K562 (cell line): ENCODE results near the gene DHPS. TPM values are rescaled to one million over a fixed set of nuclear protein-coding genes. Genes with fewer than 3 reads are reported as not detected.
A peak's percentile ranks its signal among the peaks of the same experiment; 100 is the strongest.

ENCODE experiments used
- ELF4 ChIP-seq: fragments of 450-650 bp; formaldehyde crosslinking; IDR thresholded peaks from 2 replicates; pipeline ENCODE4 v1.4.0; 2022; ENCODE audit warnings: missing genetic modification characterization
- IRF2 ChIP-seq: sonication (generic); formaldehyde crosslinking; IDR thresholded peaks from 2 replicates; pipeline ENCODE4 v1.8.1; 2022; ENCODE audit warnings: mild to moderate bottlenecking, missing genetic modification reagents
- KLF1 ChIP-seq: fragments of 450-650 bp; IDR thresholded peaks from 2 replicates; pipeline ENCODE4 v1.6.1; 2016; ENCODE audit warnings: missing genetic modification characterization, missing compliant biosample characterization
- SLC30A9 ChIP-seq: fragments of 250-450 bp; sonication (Bioruptor Pico); IDR thresholded peaks from 2 replicates; pipeline ENCODE4 v1.8.0; 2022; ENCODE audit warnings: mild to moderate bottlenecking, moderate library complexity
- STAG1 ChIP-seq: sonication (generic); formaldehyde crosslinking; IDR thresholded peaks from 2 replicates; pipeline ENCODE4 v1.5.0; 2020; ENCODE audit warnings: missing genetic modification reagents, borderline replicate concordance
- TCF3 ChIP-seq: sonication (generic); formaldehyde crosslinking; IDR thresholded peaks from 2 replicates; pipeline ENCODE4 v1.4.0; 2020; ENCODE audit warnings: mild to moderate bottlenecking, missing genetic modification reagents
- ZFP1 ChIP-seq: fragments of 450-650 bp; formaldehyde crosslinking; IDR thresholded peaks from 2 replicates; pipeline ENCODE4 v1.4.0; 2020; ENCODE audit warnings: mild to moderate bottlenecking, mixed read lengths
- ZNF77 ChIP-seq: fragments of 250-450 bp; sonication (Bioruptor Pico); IDR thresholded peaks from 2 replicates; pipeline ENCODE4 v1.5.0; 2020
- polyA plus RNA-seq, 8 experiments: library from polyadenylated mRNA; depleted of rRNA in 4 of 8; stranded (reverse) in 5 of 8; unstranded in 3 of 8; fragments of >200 nt; fragmentation: Nextera tagmentation in 2 of 8; fragmentation: Illumina TruSeq in 1 of 8; extraction: Ambion mirVana in 2 of 8; extraction: Trizol in 1 of 8; gene quantifications; 2 replicates each; pipeline versions ENCODE4 v1.2.1 to v1.2.3, GENCODE V29; 2011 to 2014; ENCODE audit warnings: inconsistent platforms in 1 of 8, missing spikeins in 1 of 8
- total RNA-seq, 7 experiments: library from RNA; depleted of rRNA in 6 of 7; stranded (reverse); fragments of >200 nt in 6 of 7; fragmentation: Illumina TruSeq in 2 of 7; extraction: Trizol in 2 of 7; gene quantifications; 2 replicates each; pipeline versions ENCODE4 v1.2.1 to v1.2.3, GENCODE V29; 2011 to 2021; ENCODE audit warnings: low replicate concordance in 1 of 7
- TF ChIP-seq, protein P1 (sequence below): sonication (generic); formaldehyde crosslinking; IDR thresholded peaks from 2 replicates; pipeline ENCODE4 v1.8.0; 2022; ENCODE audit warnings: mild to moderate bottlenecking, missing genetic modification reagents
- TF ChIP-seq, protein P2 (sequence below): fragments of 200-400 bp; formaldehyde crosslinking; IDR thresholded peaks from 2 replicates; pipeline ENCODE4 v1.6.1; 2017; ENCODE audit warnings: mild to moderate bottlenecking, low read depth, low read length, moderate library complexity
- TF ChIP-seq, protein P3 (sequence below): fragments of 450-650 bp; formaldehyde crosslinking; IDR thresholded peaks from 2 replicates; pipeline ENCODE4 v1.4.0; 2020; ENCODE audit warnings: mild to moderate bottlenecking, moderate library complexity
- TF ChIP-seq, protein P4 (sequence below): fragments of 250-450 bp; sonication (Bioruptor Pico); IDR thresholded peaks from 2 replicates; pipeline ENCODE4 v1.4.0; 2020; ENCODE audit warnings: mild to moderate bottlenecking, moderate library complexity, borderline replicate concordance

DHPS gene
- total and polyA plus RNA-seq, 9 of the 15 experiments (the other 6 are each of a cell fraction or from before 2014, with no cell fraction given): 47.1 to 110 (median 79.9) TPM

DNA sequence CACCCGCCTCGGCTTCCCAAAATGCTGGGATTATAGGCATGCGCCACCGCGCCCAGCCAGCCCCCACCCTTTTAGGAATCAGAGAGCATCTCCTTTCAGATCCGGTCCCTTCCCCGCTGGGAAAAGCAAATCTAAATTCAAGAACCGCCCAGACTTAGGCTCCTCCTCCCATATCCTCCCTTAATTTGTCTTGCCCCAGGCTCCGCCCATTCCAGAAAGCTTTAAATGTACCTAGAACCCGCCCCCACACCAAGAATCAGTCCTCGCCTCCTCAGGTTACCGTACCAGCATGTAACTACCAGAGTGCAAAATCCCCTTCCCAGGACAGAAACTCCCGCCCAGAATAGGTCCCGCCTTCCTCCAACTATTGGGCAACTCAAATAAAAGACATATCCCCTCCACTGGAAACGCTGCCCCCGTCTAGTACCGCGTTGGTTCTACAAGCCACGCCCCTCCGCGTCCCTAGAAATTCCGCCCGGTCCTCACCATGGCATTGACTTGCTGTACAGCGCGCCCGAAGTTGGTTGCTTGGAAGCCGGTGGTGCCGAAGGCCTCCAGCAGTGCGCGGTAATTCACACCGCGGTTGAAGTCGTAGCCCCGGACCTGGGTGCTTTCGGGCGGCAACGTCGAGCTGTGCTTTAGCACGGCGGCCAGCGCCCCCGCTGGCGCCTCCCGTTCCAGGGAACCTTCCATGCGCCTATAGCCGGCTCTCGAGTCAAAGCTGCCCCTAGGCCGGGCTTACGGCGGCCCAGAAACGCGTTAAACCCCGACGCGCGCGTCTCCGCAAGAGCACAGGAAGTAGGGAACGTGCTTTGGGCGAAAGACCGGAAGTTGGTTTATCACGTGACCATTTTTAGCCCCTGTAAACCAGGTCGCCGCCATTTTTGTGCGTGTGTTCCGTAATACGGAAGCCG lies at the start of gene DHPS (continued):
- TF ChIP-seq IRF2: no peak
- TF ChIP-seq STAG1 (CRISPR knock-in tag): peak; percentile 28; the same call in 1 of the 2 replicates
- TF ChIP-seq, protein P1, sequence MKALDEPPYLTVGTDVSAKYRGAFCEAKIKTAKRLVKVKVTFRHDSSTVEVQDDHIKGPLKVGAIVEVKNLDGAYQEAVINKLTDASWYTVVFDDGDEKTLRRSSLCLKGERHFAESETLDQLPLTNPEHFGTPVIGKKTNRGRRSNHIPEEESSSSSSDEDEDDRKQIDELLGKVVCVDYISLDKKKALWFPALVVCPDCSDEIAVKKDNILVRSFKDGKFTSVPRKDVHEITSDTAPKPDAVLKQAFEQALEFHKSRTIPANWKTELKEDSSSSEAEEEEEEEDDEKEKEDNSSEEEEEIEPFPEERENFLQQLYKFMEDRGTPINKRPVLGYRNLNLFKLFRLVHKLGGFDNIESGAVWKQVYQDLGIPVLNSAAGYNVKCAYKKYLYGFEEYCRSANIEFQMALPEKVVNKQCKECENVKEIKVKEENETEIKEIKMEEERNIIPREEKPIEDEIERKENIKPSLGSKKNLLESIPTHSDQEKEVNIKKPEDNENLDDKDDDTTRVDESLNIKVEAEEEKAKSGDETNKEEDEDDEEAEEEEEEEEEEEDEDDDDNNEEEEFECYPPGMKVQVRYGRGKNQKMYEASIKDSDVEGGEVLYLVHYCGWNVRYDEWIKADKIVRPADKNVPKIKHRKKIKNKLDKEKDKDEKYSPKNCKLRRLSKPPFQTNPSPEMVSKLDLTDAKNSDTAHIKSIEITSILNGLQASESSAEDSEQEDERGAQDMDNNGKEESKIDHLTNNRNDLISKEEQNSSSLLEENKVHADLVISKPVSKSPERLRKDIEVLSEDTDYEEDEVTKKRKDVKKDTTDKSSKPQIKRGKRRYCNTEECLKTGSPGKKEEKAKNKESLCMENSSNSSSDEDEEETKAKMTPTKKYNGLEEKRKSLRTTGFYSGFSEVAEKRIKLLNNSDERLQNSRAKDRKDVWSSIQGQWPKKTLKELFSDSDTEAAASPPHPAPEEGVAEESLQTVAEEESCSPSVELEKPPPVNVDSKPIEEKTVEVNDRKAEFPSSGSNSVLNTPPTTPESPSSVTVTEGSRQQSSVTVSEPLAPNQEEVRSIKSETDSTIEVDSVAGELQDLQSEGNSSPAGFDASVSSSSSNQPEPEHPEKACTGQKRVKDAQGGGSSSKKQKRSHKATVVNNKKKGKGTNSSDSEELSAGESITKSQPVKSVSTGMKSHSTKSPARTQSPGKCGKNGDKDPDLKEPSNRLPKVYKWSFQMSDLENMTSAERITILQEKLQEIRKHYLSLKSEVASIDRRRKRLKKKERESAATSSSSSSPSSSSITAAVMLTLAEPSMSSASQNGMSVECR (CRISPR knock-in tag): peak; percentile 93
- TF ChIP-seq, protein P2, sequence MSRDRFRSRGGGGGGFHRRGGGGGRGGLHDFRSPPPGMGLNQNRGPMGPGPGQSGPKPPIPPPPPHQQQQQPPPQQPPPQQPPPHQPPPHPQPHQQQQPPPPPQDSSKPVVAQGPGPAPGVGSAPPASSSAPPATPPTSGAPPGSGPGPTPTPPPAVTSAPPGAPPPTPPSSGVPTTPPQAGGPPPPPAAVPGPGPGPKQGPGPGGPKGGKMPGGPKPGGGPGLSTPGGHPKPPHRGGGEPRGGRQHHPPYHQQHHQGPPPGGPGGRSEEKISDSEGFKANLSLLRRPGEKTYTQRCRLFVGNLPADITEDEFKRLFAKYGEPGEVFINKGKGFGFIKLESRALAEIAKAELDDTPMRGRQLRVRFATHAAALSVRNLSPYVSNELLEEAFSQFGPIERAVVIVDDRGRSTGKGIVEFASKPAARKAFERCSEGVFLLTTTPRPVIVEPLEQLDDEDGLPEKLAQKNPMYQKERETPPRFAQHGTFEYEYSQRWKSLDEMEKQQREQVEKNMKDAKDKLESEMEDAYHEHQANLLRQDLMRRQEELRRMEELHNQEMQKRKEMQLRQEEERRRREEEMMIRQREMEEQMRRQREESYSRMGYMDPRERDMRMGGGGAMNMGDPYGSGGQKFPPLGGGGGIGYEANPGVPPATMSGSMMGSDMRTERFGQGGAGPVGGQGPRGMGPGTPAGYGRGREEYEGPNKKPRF: no peak
- TF ChIP-seq ELF4: no peak; the same call in 1 of the 2 replicates
- no peak for TF ChIP-seq ZFP1 (CRISPR knock-in tag)
- TF ChIP-seq SLC30A9: no peak
- 0 out of 2 replicates have a peak, but pooled peaks have one; percentile 45 for TF ChIP-seq KLF1
- TF ChIP-seq, protein P3, sequence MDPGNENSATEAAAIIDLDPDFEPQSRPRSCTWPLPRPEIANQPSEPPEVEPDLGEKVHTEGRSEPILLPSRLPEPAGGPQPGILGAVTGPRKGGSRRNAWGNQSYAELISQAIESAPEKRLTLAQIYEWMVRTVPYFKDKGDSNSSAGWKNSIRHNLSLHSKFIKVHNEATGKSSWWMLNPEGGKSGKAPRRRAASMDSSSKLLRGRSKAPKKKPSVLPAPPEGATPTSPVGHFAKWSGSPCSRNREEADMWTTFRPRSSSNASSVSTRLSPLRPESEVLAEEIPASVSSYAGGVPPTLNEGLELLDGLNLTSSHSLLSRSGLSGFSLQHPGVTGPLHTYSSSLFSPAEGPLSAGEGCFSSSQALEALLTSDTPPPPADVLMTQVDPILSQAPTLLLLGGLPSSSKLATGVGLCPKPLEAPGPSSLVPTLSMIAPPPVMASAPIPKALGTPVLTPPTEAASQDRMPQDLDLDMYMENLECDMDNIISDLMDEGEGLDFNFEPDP (CRISPR knock-in tag): no peak
- no peak for TF ChIP-seq ZNF77 (CRISPR knock-in tag)
- TF ChIP-seq, protein P4, sequence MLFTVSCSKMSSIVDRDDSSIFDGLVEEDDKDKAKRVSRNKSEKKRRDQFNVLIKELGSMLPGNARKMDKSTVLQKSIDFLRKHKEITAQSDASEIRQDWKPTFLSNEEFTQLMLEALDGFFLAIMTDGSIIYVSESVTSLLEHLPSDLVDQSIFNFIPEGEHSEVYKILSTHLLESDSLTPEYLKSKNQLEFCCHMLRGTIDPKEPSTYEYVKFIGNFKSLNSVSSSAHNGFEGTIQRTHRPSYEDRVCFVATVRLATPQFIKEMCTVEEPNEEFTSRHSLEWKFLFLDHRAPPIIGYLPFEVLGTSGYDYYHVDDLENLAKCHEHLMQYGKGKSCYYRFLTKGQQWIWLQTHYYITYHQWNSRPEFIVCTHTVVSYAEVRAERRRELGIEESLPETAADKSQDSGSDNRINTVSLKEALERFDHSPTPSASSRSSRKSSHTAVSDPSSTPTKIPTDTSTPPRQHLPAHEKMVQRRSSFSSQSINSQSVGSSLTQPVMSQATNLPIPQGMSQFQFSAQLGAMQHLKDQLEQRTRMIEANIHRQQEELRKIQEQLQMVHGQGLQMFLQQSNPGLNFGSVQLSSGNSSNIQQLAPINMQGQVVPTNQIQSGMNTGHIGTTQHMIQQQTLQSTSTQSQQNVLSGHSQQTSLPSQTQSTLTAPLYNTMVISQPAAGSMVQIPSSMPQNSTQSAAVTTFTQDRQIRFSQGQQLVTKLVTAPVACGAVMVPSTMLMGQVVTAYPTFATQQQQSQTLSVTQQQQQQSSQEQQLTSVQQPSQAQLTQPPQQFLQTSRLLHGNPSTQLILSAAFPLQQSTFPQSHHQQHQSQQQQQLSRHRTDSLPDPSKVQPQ (CRISPR knock-in tag): peak; percentile 60; the same call in 1 of the 2 replicates
- TF ChIP-seq TCF3 (CRISPR knock-in tag): no peak; the same call in 1 of the 2 replicates
